Superior temporal gyrus (tissue), 1 donor: Measurements from ENCODE around the gene ICAM1.
"Not testable (repeated sequence)": the region's sequence is repeated elsewhere in the genome, so short reads cannot be mapped to it uniquely, and the experiment has no call there.

ENCODE experiments used
- DNase-seq: peaks from one replicate; pipeline ENCODE4 v3.0.0-alpha.2; 2016; ENCODE audit errors: extremely low spot score

The ICAM1 gene

GRCh38 chr19:10277795-10278589 is 7.1 kb downstream of the ICAM1 start:
- DNase-seq, result no peak

GRCh38 chr19:10278935-10279334 is 8.0 kb downstream of the ICAM1 start:
- no peak for DNase-seq

DNA sequence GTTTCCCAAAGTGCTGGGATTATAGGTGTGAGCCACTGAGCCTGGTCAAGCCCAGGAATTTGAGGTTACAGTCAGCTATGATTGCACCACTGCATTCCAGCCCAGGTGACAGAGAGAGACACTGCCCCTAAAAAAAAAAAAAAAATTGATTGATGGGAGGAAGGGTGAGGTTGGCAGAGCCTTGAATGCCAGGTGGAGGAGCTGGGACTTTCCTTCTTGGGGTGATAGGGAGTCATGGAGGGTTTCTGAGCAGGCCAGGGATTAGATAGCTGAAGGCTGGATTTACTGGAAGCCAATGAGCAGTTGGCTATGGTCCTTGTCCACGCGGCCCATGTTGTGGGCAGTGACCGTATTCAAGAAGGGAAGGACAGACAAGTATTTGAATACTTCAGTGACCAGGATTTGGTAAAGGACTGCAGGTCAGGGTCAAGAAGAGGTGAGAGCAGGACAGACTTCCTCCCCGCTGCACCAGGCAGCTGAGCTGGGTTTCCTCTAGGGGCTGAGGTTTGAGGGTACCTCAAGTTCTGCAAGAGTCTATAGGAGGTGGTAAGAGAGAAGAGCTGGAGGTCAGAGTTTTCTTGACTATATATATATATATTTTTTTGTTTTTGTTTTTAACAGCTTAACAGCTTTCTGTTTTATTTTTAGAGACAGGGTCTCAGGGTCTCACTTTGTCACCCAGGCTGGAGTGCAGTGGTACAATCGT is 9.0 kb downstream of the ICAM1 start:
- no peak for DNase-seq

- DNase-seq, result not testable (repeated sequence)
Observed at GRCh38 chr19:10282043-10282442, 11.1 kb downstream of the ICAM1 start.

DNA sequence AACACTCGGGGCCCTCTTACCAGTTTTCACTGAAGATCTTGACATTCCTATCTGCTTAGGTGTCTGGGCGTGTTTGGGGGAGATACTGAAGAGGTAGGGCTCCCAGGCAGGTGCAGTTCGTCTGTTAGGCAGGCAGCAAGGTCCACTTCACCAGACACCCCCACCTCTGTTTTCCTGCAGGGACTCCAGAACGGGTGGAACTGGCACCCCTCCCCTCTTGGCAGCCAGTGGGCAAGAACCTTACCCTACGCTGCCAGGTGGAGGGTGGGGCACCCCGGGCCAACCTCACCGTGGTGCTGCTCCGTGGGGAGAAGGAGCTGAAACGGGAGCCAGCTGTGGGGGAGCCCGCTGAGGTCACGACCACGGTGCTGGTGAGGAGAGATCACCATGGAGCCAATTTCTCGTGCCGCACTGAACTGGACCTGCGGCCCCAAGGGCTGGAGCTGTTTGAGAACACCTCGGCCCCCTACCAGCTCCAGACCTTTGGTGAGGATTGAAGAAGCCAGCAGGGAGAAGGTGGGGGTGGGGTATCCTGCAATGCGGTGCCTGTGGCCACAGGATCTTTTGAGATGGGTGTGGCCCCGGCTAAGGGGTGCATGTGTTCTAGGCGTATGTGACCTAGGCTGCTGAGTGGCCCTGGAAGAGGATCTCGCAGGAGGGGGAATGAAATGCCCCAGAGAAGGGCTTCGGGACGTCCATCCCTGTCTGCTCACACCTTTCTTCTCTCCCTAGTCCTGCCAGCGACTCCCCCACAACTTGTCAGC is 12.6 kb downstream of the ICAM1 start:
- DNase-seq, result no peak

DNA sequence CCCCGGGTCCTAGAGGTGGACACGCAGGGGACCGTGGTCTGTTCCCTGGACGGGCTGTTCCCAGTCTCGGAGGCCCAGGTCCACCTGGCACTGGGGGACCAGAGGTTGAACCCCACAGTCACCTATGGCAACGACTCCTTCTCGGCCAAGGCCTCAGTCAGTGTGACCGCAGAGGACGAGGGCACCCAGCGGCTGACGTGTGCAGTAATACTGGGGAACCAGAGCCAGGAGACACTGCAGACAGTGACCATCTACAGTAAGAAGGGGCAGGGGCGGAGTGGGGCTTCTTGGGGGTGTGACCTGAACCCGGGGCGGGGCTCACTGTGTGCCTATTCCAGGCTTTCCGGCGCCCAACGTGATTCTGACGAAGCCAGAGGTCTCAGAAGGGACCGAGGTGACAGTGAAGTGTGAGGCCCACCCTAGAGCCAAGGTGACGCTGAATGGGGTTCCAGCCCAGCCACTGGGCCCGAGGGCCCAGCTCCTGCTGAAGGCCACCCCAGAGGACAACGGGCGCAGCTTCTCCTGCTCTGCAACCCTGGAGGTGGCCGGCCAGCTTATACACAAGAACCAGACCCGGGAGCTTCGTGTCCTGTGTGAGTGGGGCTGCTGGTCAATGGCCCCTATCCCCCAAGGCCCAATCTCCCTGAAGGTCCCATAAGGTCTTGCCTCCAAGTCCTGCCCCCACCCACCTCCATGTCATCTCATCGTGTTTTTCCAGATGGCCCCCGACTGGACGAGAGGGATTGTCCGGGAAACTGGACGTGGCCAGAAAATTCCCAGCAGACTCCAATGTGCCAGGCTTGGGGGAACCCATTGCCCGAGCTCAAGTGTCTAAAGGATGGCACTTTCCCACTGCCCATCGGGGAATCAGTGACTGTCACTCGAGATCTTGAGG is 13.4 kb downstream of the ICAM1 start:
- no peak for DNase-seq

DNA sequence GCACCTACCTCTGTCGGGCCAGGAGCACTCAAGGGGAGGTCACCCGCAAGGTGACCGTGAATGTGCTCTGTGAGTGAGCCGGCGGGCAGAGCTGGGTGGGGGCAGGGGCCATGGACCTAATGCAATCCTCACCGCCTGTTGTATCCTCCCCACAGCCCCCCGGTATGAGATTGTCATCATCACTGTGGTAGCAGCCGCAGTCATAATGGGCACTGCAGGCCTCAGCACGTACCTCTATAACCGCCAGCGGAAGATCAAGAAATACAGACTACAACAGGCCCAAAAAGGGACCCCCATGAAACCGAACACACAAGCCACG is 14.0 kb downstream of the ICAM1 start:
- DNase-seq, result no peak

- no peak for DNase-seq
Observed at GRCh38 chr19:10285393-10285792, 14.5 kb downstream of the ICAM1 start.

DNA sequence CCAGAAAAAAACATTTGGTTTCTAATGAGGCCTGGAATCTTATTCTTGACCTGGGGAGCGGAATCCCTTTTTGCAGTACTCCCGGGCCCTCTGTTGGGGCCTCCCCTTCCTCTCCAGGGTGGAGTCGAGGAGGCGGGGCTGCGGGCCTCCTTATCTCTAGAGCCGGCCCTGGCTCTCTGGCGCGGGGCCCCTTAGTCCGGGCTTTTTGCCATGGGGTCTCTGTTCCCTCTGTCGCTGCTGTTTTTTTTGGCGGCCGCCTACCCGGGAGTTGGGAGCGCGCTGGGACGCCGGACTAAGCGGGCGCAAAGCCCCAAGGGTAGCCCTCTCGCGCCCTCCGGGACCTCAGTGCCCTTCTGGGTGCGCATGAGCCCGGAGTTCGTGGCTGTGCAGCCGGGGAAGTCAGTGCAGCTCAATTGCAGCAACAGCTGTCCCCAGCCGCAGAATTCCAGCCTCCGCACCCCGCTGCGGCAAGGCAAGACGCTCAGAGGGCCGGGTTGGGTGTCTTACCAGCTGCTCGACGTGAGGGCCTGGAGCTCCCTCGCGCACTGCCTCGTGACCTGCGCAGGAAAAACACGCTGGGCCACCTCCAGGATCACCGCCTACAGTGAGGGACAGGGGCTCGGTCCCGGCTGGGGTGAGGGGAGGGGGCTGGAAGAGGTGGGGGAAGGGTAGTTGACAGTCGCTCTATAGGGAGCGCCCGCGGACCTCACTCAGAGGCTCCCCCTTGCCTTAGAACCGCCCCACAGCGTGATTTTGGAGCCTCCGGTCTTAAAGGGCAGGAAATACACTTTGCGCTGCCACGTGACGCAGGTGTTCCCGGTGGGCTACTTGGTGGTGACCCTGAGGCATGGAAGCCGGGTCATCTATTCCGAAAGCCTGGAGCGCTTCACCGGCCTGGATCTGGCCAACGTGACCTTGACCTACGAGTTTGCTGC is 16.1 kb downstream of the ICAM1 start, which contains the start of gene ICAM4:
TSS of gene ICAM4 (plus strand) at position 153 of the 935 bp plus-strand sequence. CDS start at position 211, 58 bp downstream.
- DNase-seq, result no peak

DNA sequence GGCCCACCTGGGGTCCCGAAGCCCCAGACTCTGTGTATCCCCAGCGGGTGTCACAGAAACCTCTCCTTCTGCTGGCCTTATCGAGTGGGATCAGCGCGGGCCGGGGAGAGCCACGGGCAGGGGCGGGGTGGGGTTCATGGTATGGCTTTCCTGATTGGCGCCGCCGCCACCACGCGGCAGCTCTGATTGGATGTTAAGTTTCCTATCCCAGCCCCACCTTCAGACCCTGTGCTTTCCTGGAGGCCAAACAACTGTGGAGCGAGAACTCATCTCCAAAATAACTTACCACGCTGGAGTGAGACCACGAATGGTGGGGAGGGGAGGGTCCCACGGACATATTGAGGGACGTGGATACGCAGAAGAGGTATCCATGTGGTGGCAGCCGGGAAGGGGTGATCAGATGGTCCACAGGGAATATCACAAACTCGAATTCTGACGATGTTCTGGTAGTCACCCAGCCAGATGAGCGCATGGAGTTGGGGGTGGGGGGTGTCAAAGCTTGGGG is 17.8 kb downstream of the ICAM1 start:
- DNase-seq, result no peak

DNA sequence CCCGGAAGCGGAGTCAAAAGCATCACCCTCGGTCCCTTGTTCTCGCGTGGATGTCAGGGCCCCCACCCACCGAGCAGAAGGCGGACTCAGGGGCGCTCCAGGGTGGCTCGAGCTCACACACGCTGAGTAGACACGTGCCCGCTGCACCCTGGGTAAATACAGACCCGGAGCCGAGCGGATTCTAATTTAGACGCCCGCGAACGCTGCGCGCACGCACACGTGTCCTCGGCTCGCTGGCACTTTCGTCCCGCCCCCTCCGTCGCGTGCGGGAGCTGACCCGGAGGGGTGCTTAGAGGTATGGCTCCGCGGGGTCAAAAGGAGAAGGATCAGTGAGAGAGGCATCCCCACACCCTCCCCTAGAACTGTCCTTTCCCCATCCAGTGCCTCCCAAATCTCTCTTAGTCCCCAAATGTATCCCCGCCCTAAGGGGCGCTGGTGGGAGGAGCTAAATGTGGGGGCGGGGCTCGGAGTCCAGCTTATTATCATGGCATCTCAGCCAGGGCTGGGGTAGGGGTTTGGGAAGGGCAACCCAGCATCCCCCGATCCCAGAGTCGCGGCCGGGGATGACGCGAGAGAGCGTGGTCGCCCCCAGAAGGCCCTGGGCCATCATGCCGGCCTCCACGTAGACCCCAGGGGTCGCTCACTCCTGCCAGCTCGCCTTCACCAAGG is 18.4 kb downstream of the ICAM1 start:
- peak; percentile 36 for DNase-seq

DNA sequence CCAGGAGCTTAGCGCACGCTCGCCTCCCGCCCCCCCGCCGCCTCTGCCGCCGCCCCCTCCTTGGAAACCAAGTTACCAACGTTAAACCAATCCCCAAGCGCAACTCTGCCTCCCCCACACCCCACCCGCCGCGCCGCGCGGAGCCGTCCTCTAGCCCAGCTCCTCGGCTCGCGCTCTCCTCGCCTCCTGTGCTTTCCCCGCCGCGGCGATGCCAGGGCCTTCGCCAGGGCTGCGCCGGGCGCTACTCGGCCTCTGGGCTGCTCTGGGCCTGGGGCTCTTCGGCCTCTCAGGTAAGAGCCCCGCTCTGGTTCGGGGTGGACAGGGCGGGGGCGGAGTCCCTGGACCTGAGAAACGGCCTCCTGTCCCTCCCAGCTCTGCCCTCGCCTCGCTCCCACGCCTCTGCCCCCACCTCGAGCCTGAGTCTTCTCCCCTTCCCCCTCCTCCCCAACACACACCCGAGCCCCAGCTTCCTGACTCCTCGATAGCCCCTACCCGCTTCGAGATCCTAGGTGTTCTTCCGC is 19.0 kb downstream of the ICAM1 start, which contains the start of gene ICAM5:
TSS of gene ICAM5 (plus strand) at position 117 of the 521 bp plus-strand sequence. CDS start at position 209, 92 bp downstream.
- no peak for DNase-seq

DNA sequence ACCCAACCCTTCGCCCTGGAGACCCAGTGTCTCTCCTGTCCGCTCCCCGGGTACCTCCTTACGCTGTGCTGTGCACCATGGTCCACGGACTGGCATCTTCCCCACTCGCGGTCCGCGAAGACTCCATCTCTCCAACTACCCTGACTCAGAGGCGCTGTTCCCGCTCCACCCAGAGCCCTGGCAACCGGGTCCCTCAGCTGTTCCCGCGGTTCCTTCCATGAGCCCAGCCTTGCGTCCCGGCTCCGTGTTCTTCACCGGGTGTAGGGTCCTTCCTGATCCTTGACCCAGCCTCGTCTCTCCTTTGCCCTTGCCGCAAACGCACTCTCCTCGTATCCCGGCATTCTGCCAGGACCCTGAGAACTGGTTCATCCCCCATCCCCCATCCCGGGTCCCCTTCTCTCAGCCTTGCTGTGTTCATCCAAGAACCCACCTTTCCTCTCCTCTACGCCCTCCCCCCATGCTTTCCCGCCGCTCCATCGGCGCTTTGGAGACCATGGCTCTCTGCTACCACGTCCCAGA is 19.5 kb downstream of the ICAM1 start:
- no peak for DNase-seq

- no peak for DNase-seq
Observed at GRCh38 chr19:10290876-10291553, 20.1 kb downstream of the ICAM1 start.

GRCh38 chr19:10291554-10292205 is 20.8 kb downstream of the ICAM1 start:
- DNase-seq, result no peak

- DNase-seq, result no peak
Observed at GRCh38 chr19:10292206-10292788, 21.4 kb downstream of the ICAM1 start.
